HG02759 (cell line): Measurements from ENCODE around the gene KHDRBS1.
A peak's percentile ranks its signal among the peaks of the same experiment; 100 is the strongest.
"Not testable (repeated sequence)": the region's sequence is repeated elsewhere in the genome, so short reads cannot be mapped to it uniquely, and the experiment has no call there.

Experiments used
- ATAC-seq: cut with Tn5 transposase; IDR thresholded peaks from one replicate; pipeline ENCODE4 v1.9.1; 2021; ENCODE audit warnings: mild to moderate bottlenecking, moderate library complexity; ENCODE audit not compliant: unreplicated experiment

The KHDRBS1 gene

DNA sequence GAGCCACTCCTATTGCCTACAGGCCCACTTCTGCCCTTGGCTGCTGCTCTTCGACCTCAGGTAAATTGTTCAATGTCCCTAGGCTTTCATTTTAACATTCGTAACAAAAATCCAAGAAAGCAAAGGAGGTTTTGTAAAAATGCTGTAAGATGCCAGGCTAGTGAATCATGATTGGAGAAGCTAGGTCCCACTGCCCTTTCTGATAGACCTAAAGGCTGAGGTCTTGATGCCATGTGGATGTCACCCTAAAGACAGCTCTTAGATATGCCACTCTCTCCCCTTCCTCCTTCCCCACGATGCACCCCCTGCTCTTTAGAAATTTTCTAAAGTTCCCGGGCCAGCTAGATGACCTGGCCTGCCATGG, 49.2 kb downstream of the KHDRBS1 start:
- no peak for ATAC-seq

DNA sequence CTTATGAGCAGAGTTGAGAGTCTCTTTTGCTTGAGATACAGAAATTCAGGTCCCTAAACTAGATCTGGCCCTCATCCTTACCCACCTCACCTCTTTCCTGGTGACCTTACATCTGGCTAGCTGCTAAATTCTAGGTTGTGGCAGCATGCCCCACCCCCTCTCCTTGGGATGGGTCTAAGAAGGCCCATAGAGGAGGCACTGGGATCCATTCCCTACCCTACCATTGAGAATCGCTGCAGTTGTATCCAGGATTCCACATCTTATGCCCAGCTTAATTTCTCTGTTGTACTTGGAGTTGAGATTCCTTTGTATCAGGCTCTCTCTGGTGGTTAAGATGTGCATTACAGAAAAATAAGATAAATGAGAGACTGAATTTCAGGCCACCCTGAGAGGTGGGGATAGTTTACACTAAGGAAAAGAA, 49.6 kb downstream of the KHDRBS1 start:
- ATAC-seq, result no peak

DNA sequence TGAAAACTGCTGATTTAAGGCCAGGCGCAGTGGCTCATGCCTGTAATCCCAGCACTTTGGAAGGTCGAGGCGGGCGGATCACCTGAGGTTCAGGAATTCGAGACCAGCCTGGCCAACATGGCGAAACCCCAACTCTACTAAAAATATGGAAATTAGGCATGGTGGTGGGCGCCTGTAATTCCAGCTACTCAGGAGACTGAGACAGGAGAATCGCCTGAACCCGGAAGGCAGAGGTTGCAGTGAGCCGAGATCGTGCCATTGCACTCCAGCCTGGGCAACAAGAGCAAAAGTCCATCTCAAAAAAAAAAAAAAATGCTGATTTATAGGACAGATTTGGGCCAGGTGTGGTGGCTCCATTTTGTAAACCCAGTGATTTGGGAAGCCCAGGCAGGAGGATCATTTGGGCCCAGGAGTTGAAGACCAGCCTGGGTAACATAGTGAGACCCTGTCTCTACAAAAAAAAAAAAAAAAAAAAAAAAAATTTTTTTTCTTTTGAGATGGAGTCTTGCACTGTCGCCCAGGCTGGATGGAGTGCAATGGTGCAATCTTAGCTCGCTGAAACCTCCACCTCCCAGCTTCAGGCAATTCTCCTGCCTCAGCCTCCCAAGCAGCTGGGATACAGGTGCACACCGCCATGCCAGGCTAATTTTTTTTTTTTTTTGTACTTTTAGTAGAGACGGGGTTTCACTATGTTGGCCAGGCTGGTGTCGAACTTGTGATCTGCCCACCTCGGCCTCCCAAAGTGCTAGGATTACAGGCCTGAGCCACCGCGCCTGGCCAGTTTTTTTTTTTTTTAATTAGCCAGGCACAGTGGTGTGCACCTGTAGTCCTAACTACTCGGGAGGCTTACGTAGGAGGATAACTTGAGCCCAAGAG, 52.2 kb downstream of the KHDRBS1 start:
- ATAC-seq, result not testable (repeated sequence)

DNA sequence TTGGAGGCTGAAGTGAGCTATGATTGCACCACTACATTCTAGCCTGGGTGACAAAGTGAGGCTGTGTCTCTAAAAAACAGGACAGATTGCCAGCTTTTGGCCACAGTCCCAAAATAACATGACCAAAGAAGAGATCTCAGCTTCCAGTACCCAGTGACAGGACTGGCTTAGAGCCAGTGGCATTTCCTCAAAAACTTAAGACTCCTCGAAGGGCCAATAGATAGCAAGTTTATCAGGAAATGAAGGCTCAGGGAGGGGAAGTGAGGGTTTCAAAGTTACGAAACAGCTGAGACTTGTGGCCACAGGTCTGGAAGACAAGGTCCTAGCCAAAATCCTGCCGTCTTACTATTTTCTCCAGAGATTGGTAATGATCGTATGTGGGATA, 52.8 kb downstream of the KHDRBS1 start:
- ATAC-seq, result no peak

DNA sequence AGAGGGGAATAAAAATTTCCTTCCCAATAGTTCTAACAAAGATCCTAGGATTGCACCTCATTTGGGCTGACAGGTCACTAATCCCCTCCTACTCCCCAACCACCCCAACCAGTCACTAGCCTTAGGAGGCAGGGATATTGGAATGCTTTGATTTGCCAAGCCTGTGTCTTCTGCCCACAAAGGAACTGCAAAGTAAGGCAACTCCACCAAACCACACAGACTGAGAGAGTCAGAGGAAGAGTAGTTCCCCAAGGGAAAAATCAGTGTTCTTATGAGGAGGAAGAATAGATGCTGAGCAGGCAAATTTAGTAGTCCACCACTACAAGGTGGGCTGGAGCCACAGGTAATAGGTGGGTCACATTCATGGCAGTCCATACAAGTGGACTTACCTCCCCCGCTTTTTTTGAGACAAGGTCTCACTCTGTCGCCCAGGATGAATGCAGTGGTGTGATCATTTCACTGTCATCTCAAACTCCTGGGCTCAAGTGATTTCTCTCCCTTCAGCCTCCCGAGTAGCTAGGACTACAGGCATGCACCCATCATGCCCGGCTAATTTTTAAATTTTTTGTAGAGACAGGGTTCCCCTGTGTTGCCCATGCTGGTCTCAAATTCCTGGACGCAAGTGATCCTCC, 55.4 kb downstream of the KHDRBS1 start:
- no peak for ATAC-seq

DNA sequence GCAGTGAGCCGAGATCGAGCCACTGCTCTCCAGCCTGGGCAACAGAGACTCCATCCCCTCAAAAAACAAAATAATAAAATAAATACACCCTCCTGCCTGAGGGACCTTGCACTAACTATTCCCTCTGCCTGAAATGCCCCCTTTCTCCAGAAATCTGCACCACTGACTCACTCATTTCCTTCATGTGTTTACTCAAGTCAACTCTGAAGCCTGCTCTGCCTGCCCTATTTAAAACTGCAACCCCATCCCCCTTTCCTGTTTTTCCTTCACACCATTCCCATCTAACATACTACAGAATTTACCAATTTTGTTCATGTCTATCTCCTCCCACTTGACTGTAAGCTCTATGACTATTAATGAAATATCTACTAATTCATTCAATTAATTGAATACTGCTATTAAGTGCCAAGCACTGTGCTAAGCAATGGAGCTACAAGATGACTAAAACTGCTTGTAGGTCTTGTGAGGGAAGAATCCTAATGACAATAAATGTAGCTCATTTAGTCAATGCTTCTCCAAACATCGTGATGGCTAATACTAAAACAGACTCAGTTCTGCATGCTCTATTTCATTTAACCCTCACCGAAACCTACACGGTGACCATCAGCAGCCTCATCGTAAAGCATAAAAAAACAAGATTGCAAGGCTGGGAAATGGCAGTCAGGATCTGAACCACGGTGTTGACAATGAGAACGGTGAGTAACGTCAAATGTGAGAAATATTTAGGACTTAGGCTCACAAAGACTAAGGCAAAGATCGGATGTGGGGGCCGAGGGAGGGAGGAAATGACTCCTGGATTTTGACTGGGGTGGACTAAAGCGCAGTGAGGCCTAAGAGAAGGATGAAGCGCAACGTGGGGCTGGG, 58.3 kb downstream of the KHDRBS1 start:
- no peak for ATAC-seq

DNA sequence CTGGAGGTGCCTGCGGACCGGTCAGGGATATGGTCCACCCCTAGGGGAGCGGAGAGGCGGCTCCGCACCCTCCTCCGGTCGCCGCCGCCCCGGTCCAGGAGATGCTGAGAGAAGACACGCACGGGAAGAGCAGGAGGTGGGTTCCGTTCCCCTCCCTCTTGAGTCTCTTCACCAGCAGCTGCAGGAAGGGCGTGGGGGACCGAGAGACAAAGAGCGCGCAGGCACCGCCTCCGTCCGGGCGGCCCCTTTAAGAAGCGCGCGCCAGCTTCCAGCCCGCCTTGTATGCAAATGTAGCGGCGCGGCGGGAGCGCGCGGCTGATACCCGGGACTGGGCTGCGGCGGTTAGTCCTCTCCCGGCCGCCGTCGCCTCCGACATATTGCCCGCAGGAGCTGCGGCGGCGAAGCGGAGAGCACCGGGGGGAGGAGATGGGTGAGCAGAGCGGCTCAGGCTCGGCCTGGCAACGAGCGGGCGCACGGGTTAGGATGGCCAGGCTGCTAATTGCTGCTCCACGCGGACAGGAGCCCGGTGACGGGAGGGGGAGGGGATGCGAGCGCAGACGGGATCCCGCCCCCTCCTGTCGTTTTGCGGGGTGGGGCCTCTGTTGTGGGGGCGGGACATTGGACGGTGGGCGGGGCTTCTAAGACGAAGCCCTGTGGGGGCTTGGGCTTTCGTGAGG, 59.1 kb downstream of the KHDRBS1 start, which contains the start of gene TMEM39B:
Gene TMEM39B, plus strand, starts transcription at position 318 of the 677 bp plus-strand sequence. Its CDS starts 109 bp downstream, at position 427.
- ATAC-seq, result peak; percentile 91

DNA sequence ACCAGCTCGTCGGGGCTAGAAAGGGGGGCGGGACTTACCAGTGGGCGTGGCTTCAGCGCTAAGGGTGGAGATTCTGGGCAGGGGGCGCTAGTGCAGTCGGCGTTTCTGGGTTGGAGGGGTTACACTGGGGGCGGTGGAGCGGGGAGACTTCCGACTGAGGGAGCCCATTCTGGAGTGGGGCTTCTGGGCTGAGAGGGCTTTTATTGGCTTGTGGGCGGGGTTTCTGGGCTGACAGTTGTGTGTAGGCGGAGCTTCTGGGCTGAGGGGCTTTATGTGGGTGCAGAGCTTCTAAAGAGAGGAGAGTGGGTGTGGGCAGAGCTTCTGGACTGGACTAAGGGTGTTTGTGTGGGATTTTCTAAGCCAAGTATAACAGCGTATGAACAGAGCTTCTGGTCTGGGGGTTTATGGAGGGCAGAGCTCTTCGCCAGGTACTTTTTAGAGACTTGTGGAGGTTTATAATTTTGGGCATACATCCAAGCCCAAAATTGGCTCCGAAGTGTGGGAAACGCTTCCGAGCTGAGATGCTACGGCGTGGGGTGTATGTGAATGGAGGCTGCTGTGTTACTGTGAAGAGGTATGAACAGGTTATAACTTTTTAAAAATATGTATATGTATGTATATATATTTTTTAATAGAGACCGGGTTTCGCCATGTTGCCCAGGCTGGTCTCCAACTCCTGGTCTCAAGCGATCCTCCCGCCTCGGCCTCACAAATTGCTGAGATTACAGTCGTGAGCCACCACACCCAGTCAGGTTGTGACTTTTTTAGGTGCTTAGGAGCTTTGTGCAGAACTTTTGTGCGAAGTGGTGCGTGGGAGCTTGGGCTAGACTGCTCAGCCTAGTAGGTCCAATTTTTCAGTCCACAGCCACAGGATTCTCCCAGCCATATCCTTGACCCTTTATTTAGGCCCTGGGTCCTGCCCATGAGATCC, 59.9 kb downstream of the KHDRBS1 start:
- no peak for ATAC-seq

DNA sequence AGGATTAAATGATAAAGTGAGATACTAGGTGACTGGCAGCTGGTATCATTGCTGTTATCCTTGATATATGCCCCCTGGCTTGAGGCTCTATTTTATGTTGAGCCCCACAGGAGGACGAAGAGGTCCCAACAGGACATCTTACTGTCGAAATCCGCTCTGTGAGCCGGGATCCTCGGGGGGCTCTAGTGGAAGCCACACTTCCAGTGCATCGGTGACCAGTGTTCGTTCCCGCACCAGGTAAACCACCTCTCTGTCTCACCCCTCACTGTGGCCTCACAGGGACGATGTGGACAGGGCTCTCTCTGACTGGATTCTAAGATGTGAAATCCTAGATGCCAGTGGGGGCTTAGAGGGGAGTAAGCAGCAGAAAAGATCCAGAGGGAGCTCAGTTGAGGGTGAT, 61.2 kb downstream of the KHDRBS1 start:
- no peak for ATAC-seq

DNA sequence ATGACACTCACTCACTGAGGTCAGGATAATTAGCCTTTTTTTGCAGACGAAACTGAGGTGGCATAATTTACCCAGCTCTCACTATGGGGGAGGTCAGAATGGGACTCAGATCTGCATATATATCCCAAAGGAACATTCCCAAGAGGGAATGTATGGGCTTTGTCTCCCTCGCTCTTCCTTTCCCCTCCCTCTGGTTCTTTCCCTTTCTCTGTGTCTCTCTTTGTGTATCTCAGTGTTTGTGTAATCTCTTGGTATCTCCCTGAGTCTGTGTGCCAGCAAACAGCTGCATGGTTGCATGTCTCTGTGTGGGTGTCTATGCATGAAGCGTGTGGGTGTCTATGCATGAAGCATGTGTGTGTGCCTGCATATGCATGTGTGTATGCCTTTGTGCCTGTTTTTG, 63.8 kb downstream of the KHDRBS1 start:
- no peak for ATAC-seq

DNA sequence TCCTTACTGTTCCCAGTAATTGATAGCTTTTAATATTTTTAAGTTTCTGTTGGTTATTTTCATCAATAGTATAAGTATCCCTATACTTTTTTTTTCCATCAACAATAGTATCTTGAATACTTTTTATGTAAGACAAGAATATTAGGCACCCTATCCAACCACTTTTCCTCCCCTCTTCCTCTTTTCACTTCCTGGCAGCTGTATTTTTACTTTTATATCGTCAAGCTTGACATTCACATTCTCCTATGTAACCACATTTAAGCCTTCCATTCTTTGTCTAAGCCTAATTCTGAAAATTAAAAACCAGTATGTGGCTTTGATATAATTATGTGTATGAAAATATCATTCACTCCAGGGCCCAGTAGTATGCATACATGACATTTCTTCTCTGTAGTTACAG, 68.4 kb downstream of the KHDRBS1 start:
- no peak for ATAC-seq

DNA sequence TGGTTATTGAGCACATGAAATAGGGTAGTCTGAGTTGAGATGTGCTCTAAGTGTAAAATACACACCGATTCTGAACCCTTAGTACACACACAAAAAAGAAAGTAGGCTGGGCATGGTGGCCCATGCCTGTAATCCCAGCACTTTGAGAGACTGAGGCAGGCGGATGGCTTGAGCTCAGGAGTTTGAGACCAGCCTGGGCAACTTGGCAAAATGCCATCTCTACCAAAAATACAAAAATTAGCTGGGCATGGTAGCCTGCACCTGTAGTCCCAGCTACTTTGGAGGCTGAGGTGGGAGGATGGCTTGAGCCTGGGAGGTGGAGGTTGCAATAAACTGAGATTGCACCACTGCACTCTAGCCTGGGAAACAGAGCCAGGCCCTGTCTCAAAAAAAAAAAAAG, 72.7 kb downstream of the KHDRBS1 start:
- ATAC-seq, result not testable (repeated sequence)

DNA sequence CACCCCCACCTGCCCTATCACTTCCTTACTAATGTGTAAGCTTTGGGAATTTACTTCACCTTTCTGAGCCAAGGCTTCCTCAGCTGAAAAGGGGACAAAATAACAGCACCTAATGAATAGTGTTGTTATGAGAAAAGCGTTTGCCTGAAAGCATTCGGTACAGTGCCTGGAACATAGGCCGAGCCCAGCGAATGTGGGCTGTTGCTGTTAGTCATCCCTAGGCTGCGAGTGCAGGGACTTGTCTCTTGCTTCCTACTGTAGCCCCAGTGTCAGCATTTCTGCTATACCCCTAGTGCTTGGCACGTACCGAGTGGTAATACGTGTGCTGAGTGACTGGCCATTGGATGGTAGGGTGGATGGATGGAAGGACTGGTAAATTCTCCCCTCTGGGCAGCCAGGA, 77.5 kb downstream of the KHDRBS1 start:
- no peak for ATAC-seq

DNA sequence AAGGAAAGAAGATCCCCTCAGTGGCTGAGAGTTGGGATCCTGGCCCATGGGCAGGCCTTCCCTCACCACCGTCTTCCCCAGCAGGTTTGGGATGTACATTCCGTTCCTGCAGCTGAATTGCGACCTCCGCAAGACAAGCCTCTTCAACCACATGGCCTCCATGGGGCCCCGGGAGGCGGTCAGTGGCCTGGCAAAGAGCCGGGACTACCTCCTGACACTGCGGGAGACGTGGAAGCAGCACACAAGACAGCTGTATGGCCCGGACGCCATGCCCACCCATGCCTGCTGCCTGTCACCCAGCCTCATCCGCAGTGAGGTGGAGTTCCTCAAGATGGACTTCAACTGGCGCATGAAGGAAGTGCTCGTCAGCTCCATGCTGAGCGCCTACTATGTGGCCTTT, 77.9 kb downstream of the KHDRBS1 start:
- no peak for ATAC-seq
